Liver (tissue), 9 donors: ENCODE data around the gene NCK1. TPM values are rescaled to one million over a fixed set of nuclear protein-coding genes. Genes with fewer than 3 reads are reported as not detected.

ENCODE experiments used
- DNase-seq: peaks from one replicate; pipeline ENCODE4 v3.0.0-alpha.2; 2017; ENCODE audit warnings: low spot score
- H3K27ac ChIP-seq, 2 donors: one replicate each; pipeline ENCODE4 v1.7.0; 2013; ENCODE audit warnings: inconsistent platforms in 2 of 2, low read length in 2 of 2, control low read depth in 1 of 2, low read depth in 1 of 2, mild to moderate bottlenecking in 1 of 2
- H3K27me3 ChIP-seq, 4 donors: one replicate each; pipeline versions ENCODE4 v1.6.1 to v1.7.0; 2013; ENCODE audit warnings: low read length in 3 of 4, inconsistent platforms in 1 of 4, mild to moderate bottlenecking in 1 of 4, moderate library complexity in 1 of 4; ENCODE audit not compliant: control insufficient read depth in 4 of 4, insufficient read depth in 4 of 4
- H3K36me3 ChIP-seq, 4 donors: one replicate each; pipeline versions ENCODE4 v1.6.1 to v1.7.0; 2013; ENCODE audit warnings: low read length in 3 of 4, mild to moderate bottlenecking in 3 of 4, low read depth in 1 of 4, moderate library complexity in 1 of 4; ENCODE audit not compliant: control insufficient read depth in 4 of 4, insufficient read depth in 3 of 4
- H3K4me1 ChIP-seq, 4 donors: one replicate each; pipeline versions ENCODE4 v1.6.1 to v1.7.0; 2013; ENCODE audit warnings: low read length in 3 of 4, mild to moderate bottlenecking in 3 of 4, moderate library complexity in 1 of 4; ENCODE audit not compliant: control insufficient read depth in 4 of 4, insufficient read depth in 4 of 4
- H3K4me3 ChIP-seq, 3 donors: one replicate each; pipeline versions ENCODE4 v1.6.1 to v1.7.0; 2013; ENCODE audit warnings: low read length in 3 of 3, control low read depth in 1 of 3, low read depth in 1 of 3, mild to moderate bottlenecking in 1 of 3
- H3K9ac ChIP-seq, 2 donors: one replicate each; pipeline ENCODE4 v1.7.0; 2013; ENCODE audit warnings: low read length in 2 of 2, mild to moderate bottlenecking in 2 of 2, moderate library complexity in 2 of 2, control low read depth in 1 of 2, low read depth in 1 of 2
- H3K9me3 ChIP-seq, 4 donors: one replicate each; pipeline versions ENCODE4 v1.6.1 to v1.7.0; 2013; ENCODE audit warnings: low read length in 3 of 4; ENCODE audit not compliant: control insufficient read depth in 4 of 4
- ATF3 ChIP-seq: IDR thresholded peaks from 2 replicates; pipeline ENCODE4 v1.6.1; 2016; ENCODE audit warnings: antibody characterized with exemption
- CTCF ChIP-seq: fragments of 150-350 bp; IDR thresholded peaks from 2 replicates; pipeline ENCODE4 v1.5.1; 2017; ENCODE audit warnings: improper control_type of control experiment, low read depth, low read length; ENCODE audit not compliant: missing input control
- EGR1 ChIP-seq, 2 donors: IDR thresholded peaks; 2 replicates each; pipeline ENCODE4 v1.6.1; 2016 to 2018; ENCODE audit warnings: antibody characterized with exemption in 2 of 2, low read depth in 2 of 2
- FOXA1 ChIP-seq: IDR thresholded peaks from 2 replicates; pipeline ENCODE4 v1.6.1; 2016; ENCODE audit warnings: antibody characterized with exemption
- FOXA2 ChIP-seq: IDR thresholded peaks from 2 replicates; pipeline ENCODE4 v1.6.1; 2016; ENCODE audit warnings: antibody characterized with exemption
- GABPA ChIP-seq, 2 donors: IDR thresholded peaks in 1 of 2; conservative IDR thresholded peaks in 1 of 2; 2 replicates each; pipeline ENCODE4 v1.6.1; 2016; ENCODE audit warnings: antibody characterized with exemption in 2 of 2, mild to moderate bottlenecking in 1 of 2, moderate library complexity in 1 of 2
- HNF4A ChIP-seq, 2 donors: conservative IDR thresholded peaks; 2 replicates each; pipeline ENCODE4 v1.6.1; 2016; ENCODE audit warnings: antibody characterized with exemption in 2 of 2, mild to moderate bottlenecking in 2 of 2
- HNF4G ChIP-seq: IDR thresholded peaks from 2 replicates; pipeline ENCODE4 v1.6.1; 2016; ENCODE audit warnings: antibody characterized with exemption
- JUND ChIP-seq, 2 donors: IDR thresholded peaks; 2 replicates each; pipeline ENCODE4 v1.6.1; 2016; ENCODE audit warnings: antibody characterized with exemption in 2 of 2
- MAX ChIP-seq: IDR thresholded peaks from 2 replicates; pipeline ENCODE4 v1.6.1; 2016; ENCODE audit warnings: antibody characterized with exemption
- NR2F2 ChIP-seq: IDR thresholded peaks from 2 replicates; pipeline ENCODE4 v1.6.1; 2016; ENCODE audit warnings: antibody characterized with exemption
- RAD21 ChIP-seq, 2 donors: IDR thresholded peaks; 2 replicates each; pipeline ENCODE4 v1.6.1; 2016; ENCODE audit warnings: antibody characterized with exemption in 2 of 2, mild to moderate bottlenecking in 2 of 2
- REST ChIP-seq: IDR thresholded peaks from 2 replicates; pipeline ENCODE4 v1.6.1; 2016; ENCODE audit warnings: antibody characterized with exemption, mild to moderate bottlenecking
- RXRA ChIP-seq, 2 donors: IDR thresholded peaks; 2 replicates each; pipeline ENCODE4 v1.6.1; 2017 to 2018; ENCODE audit warnings: antibody characterized with exemption in 2 of 2, mild to moderate bottlenecking in 1 of 2
- SP1 ChIP-seq: IDR thresholded peaks from 2 replicates; pipeline ENCODE4 v1.6.1; 2018; ENCODE audit warnings: antibody characterized with exemption, mild to moderate bottlenecking
- TAF1 ChIP-seq: conservative IDR thresholded peaks from 2 replicates; pipeline ENCODE4 v1.6.1; 2016; ENCODE audit warnings: antibody characterized with exemption, mild to moderate bottlenecking
- YY1 ChIP-seq: IDR thresholded peaks from 2 replicates; pipeline ENCODE4 v1.6.1; 2016; ENCODE audit warnings: antibody characterized with exemption, mild to moderate bottlenecking
- ZBTB33 ChIP-seq: IDR thresholded peaks from 2 replicates; pipeline ENCODE4 v1.6.1; 2016; ENCODE audit warnings: antibody characterized with exemption
- WGBS: extraction: QIAGEN DNeasy Blood & Tissue Kit; methylation state at CpG from one replicate; pipeline ENCODE4 v1.1.7; 2013; 5-methylcytosine and 5-hydroxymethylcytosine counted together
- polyA plus RNA-seq, 2 donors: library from polyadenylated mRNA; stranded (reverse) in 1 of 2; unstranded in 1 of 2; fragments of 200-250 nt in 1 of 2; fragments of >200 nt in 1 of 2; fragmentation: Nextera tagmentation in 1 of 2; extraction: Ambion mirVana in 1 of 2; gene quantifications; one replicate each; pipeline versions ENCODE4 v1.2.1 to v1.2.3, GENCODE V29; 2013 to 2015
- total RNA-seq, 2 donors: library from RNA; depleted of rRNA; stranded (reverse); fragments of >200 nt; gene quantifications; one replicate each; pipeline ENCODE4 v1.2.3, GENCODE V29; 2014
- donor health status: healthy.
- donor health status: healthy.
- donor health status: healthy.
- donor health status: healthy.
- donor health status: healthy.

The NCK1 gene
- total and polyA plus RNA-seq, 4 donors: 13.7 to 35.8 (median 19.4) TPM

GRCh38 chr3:136990826-136991225 lies 128.8 kb downstream of the NCK1 start:
- Histone ChIP-seq H3K4me1 (peaks cover 3 to 6% (median 4%) of the 10 kb centered on the region in 4 donors), H3K9ac (no peak overlapping the region), H3K9me3 (no peaks in the 10 kb centered on the region), H3K27me3 (no peaks in the 10 kb centered on the region), H3K27ac (no peak overlapping the region), H3K36me3 (no peaks in the 10 kb centered on the region), H3K4me3 (no peak overlapping the region)
- no peak for TF ChIP-seq EGR1 (IDR thresholded peaks at IDR 0.05; ENCODE audit: low read depth in 2 of 2)
- WGBS: 96% methylated on average over 4 of the region's 4 CpGs
- DNase-seq: no peak

- Histone ChIP-seq H3K27me3 (no peaks in the 10 kb centered on the region), H3K4me1 (peaks cover 3 to 6% (median 4%) of the 10 kb centered on the region in 4 donors), H3K36me3 (no peaks in the 10 kb centered on the region), H3K27ac (no peak overlapping the region), H3K9me3 (no peaks in the 10 kb centered on the region), H3K4me3 (no peak overlapping the region), H3K9ac (no peak overlapping the region)
- DNase-seq: no peak
- TF ChIP-seq HNF4A (conservative IDR thresholded peaks at IDR 0.05) (no peak), NR2F2 (no peak), TAF1 (no peak), SP1 (no peak), FOXA2 (no peak), JUND (IDR thresholded peaks at IDR 0.05) (no peak)
- over 99% methylated on average over 2 of the region's 2 CpGs for WGBS
Measured at GRCh38 chr3:136992115-136992514, 130.1 kb downstream of the NCK1 start.

GRCh38 chr3:136994772-136995516 lies 132.9 kb downstream of the NCK1 start:
- peak overlapping the region in 1 of 2 donors; percentile 49 for H3K9ac ChIP-seq
- H3K4me1 ChIP-seq: peaks cover 3 to 6% (median 4%) of the 10 kb centered on the region in 4 donors
- DNase-seq: no peak
- no peaks in the 10 kb centered on the region for H3K27me3 ChIP-seq
- H3K4me3 ChIP-seq: no peak overlapping the region
- 40% methylated on average over 8 of the region's 8 CpGs for WGBS
- H3K36me3 ChIP-seq: no peaks in the 10 kb centered on the region
- H3K9me3 ChIP-seq: no peaks in the 10 kb centered on the region
- TF ChIP-seq SP1 (peak; percentile 64), YY1 (peak; percentile 87), FOXA1 (peak; percentile 56), MAX (peak; percentile 73), ATF3 (no peak), HNF4G (no peak), HNF4A (conservative IDR thresholded peaks at IDR 0.05) (peak; percentile 26 to 65), FOXA2 (peak; percentile 57), EGR1 (IDR thresholded peaks at IDR 0.05; ENCODE audit: low read depth in 2 of 2) (peak in 1 of 2 donors; percentile 58), GABPA (IDR thresholded peaks at IDR 0.05 in 1 of 2, conservative IDR thresholded peaks at IDR 0.05 in 1 of 2) (no peak), NR2F2 (no peak), CTCF (no peak), JUND (IDR thresholded peaks at IDR 0.05) (peak in 1 of 2 donors; percentile 48), ZBTB33 (peak; percentile 83), RXRA (IDR thresholded peaks at IDR 0.05) (peak; percentile 16 to 75), RAD21 (IDR thresholded peaks at IDR 0.05) (peak; percentile 54 to 60), REST (peak; percentile 71), TAF1 (no peak)
- peak overlapping the region; percentile 42 to 72 for H3K27ac ChIP-seq
